Neutrophil (primary cell): ENCODE data around the gene RILPL1.
"Not testable (repeated sequence)": the region's sequence is repeated elsewhere in the genome, so short reads cannot be mapped to it uniquely, and the experiment has no call there.

Experiments
- H3K27ac ChIP-seq: fragments of 200-600 bp; sonication (generic); 2 replicates; pipeline ENCODE4 v1.5.1; 2016; ENCODE audit warnings: mild to moderate bottlenecking, moderate library complexity
- H3K27me3 ChIP-seq: fragments of 200-600 bp; sonication (generic); 2 replicates; pipeline ENCODE4 v1.6.0; 2016; ENCODE audit warnings: mild to moderate bottlenecking
- H3K36me3 ChIP-seq: fragments of 200-600 bp; sonication (generic); 2 replicates; pipeline ENCODE4 v1.5.1; 2017
- H3K4me1 ChIP-seq, 2 experiments: fragments of 200-600 bp in 1 of 2; sonication (generic) in 1 of 2; 1 replicate in 1 of 2; 2 replicates in 1 of 2; pipeline versions ENCODE4 v1.5.1 to v1.6.1; 2013 to 2016; ENCODE audit warnings: low read depth in 1 of 2, low read length in 1 of 2, mild to moderate bottlenecking in 1 of 2, moderate library complexity in 1 of 2; ENCODE audit not compliant: control insufficient read depth in 1 of 2, insufficient read depth in 1 of 2
- H3K4me3 ChIP-seq, 2 experiments: fragments of 200-600 bp in 1 of 2; sonication (generic) in 1 of 2; 1 replicate in 1 of 2; 2 replicates in 1 of 2; pipeline ENCODE4 v1.5.1; 2013 to 2016; ENCODE audit warnings: low read depth in 1 of 2, low read length in 1 of 2, mild to moderate bottlenecking in 1 of 2, moderate library complexity in 1 of 2
- H3K9me3 ChIP-seq: fragments of 200-600 bp; sonication (generic); 2 replicates; pipeline ENCODE4 v1.5.1; 2016
- CTCF ChIP-seq: fragments of 200-600 bp; sonication (generic); IDR thresholded peaks from 2 replicates; pipeline ENCODE4 v1.5.1; 2016; ENCODE audit warnings: antibody characterized with exemption

The RILPL1 gene

DNA sequence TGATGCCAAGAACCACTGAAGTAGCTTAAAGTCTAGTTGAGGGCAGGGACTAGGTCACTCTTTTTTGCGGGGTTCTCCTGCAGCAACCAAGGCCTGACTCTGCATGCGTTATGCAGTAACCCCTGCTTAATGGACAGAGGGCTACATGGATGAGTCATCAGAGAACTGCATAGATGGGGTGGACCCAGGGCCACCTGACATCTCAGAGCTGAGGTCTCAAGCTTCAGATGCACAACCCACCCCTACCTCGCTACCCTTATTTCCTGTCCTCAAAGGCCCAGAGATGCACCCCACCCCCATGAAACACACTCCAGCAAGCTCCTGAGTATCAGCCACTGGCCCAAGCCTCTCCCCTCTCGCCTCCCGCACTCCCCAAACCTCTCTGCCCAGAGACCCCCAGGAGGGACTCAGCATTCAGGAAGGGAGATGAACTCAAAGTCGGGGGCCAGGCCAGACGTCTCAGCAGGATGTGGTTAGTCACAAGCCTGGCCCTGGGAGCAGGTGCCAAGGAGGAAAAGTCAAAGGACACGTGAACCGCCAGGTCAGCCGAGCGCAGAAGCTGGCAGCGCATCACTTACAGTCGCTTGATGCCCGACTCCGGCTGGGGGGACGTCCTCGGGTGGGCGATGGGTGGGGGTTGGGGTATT is 49.8 kb downstream of the RILPL1 start:
- Histone ChIP-seq H3K27me3 (no peaks in the 10 kb centered on the region), H3K9me3 (no peaks in the 10 kb centered on the region), H3K4me1 (no peaks in the 10 kb centered on the region), H3K4me3 (no peak overlapping the region), H3K36me3 (peaks cover 60% of the 10 kb centered on the region), H3K27ac (no peak overlapping the region)
- no peak for TF ChIP-seq CTCF

DNA sequence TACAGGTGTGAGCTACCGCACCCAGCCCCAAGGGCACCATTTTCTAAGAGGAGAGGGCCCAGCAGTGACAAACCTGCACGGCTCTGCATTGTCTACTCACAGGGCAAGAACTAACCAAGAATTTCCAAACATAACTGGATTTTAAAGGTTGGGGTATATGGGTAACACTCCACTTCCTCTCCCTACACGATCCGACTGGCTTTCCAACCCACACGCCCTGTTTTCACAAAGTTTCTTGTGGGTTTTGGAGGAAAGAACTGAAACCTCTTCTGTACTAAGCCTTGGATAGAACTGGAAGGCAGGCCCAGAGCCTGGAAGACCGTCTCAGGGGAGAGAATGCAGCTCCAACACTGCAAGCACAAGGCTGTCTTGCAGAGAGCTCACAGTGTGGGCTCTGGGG is 50.6 kb downstream of the RILPL1 start:
- H3K27ac ChIP-seq: no peak overlapping the region
- no peaks in the 10 kb centered on the region for H3K4me1 ChIP-seq
- no peaks in the 10 kb centered on the region for H3K9me3 ChIP-seq
- H3K27me3 ChIP-seq: no peaks in the 10 kb centered on the region
- peaks cover 68% of the 10 kb centered on the region for H3K36me3 ChIP-seq
- no peak overlapping the region for H3K4me3 ChIP-seq
- TF ChIP-seq CTCF: no peak

DNA sequence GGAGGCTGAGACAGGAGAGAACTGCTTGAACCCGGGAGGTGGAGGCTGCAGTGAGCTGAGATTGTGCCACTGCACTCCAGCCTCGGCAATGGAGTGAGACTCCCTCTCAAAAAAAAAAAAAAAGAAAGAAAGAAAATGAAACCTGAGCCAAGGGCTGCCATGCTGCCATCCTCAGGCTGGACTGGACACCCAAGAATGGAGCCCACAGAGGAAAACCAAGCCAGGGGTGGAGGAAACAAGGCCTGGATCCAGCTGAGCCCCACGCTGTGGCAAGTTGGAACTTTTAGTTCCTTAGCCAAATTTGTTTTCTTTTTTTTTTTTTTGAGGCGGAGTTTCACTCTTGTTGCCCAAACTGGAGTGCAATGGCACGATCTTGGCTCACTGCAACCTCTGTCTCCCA is 52.3 kb downstream of the RILPL1 start:
- H3K4me3 ChIP-seq, H3K27me3 ChIP-seq, H3K4me1 ChIP-seq, H3K9me3 ChIP-seq, H3K27ac ChIP-seq: not testable (repeated sequence)
- peaks cover 81% of the 10 kb centered on the region for H3K36me3 ChIP-seq

DNA sequence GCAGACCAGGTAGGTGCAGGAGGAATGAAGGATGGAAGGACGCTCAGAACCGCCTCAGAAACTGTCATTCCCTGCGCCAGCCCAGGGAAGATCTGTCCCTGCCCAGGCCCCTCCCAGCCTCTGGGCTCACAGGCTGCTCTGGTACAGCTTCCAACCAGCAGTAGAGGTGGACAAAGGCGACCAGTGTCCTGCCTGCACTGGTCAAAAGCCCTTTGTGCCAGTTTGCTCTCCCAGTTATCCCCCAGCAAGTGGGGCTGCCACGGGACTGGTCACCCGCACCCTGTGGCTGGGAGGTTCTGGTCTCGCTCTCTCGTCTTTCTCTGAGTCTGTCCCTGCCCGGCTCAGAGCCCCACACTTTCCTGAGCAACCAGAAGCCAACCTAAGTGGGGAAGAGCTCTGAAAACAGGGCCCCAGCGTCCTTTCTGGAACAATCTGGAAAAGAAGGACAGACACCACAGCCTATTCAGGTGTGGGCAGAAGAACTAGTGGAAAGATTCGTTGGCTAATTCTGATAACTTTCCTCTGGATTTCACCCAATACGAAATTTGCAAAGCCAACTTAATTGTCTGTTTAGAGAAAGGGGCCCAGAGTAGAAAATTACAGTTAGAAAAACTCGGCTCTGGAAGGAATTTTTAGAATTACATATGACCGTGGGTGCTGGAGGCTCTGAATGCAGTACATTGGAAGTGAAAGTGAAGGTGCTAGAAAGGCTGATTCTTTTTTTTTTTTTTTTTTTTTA is 53.9 kb downstream of the RILPL1 start:
- Histone ChIP-seq H3K4me3 (no peak overlapping the region), H3K9me3 (no peaks in the 10 kb centered on the region), H3K4me1 (no peaks in the 10 kb centered on the region), H3K27me3 (no peaks in the 10 kb centered on the region), H3K27ac (no peak overlapping the region), H3K36me3 (peaks cover 76% of the 10 kb centered on the region)
- TF ChIP-seq CTCF: no peak

DNA sequence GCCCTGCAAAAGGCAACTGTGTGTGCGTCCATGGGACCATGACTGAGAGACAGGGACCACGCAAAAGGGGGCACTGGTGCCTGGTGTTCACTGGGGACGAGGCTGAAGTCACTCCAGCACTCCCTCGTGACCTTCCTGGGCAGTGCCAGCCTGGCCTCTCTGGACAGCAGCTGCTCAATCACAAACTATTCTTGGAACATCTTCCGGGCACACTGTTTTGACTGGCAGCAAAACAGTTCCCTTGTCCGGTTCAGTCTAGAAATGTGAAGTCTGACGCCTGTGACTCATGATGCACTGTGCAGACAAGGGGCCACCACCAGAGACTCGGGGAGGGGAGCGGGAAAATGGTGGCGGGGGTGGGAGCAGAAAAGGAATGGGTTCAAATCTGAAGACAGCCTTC is 54.8 kb downstream of the RILPL1 start:
- Histone ChIP-seq H3K4me3 (no peak overlapping the region), H3K27me3 (no peaks in the 10 kb centered on the region), H3K4me1 (no peaks in the 10 kb centered on the region), H3K36me3 (peaks cover 77% of the 10 kb centered on the region), H3K9me3 (no peaks in the 10 kb centered on the region), H3K27ac (no peak overlapping the region)
- no peak for TF ChIP-seq CTCF

GRCh38 chr12:123478069-123478468 is 55.5 kb downstream of the RILPL1 start:
- Histone ChIP-seq H3K36me3 (peaks cover 72% of the 10 kb centered on the region), H3K4me3 (no peak overlapping the region), H3K27me3 (no peaks in the 10 kb centered on the region), H3K4me1 (no peaks in the 10 kb centered on the region), H3K27ac (no peak overlapping the region), H3K9me3 (no peaks in the 10 kb centered on the region)
- TF ChIP-seq CTCF: no peak
